GM21447 (cell line): Measurements from ENCODE around the gene FCHSD2.
"Not testable (repeated sequence)": the region's sequence is repeated elsewhere in the genome, so short reads cannot be mapped to it uniquely, and the experiment has no call there.

Experiments used
- ATAC-seq: cut with Tn5 transposase; IDR thresholded peaks from one replicate; pipeline ENCODE4 v1.9.1; 2021; ENCODE audit not compliant: unreplicated experiment

The FCHSD2 gene

DNA sequence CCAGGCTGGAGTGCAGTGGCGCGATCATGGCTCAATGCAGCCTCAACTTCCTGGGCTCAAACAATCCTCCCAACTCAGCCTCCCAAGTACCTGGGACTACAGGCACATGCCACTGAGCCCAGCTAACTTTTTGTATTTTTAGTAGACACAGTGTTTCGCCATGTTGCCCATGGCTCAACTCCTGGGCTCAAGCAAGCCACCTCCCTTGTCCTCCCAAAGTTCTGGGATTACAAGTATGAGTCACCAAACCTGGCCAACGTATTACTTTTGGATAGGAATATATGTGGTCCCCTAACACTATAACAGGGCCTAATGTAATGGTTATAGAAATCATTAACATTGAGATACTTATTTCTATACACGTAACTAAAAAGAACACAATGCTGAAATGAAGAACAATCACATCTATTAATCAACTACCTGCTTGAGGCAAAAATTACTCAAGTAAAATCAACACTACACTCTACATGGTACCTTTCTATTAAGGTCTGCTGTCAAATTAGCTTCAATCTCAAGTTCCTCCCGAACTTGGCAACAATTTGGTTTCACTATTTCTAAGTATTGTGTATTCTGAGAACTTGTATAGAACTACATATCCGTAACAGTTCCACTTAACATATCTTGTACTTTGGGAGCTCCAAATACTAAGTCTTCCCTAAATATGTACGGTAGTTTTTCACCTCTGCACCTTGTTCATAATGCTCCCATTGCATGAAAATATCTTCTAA, 124.9 kb downstream of the FCHSD2 start:
- no peak for ATAC-seq

- no peak for ATAC-seq
These were observed 129.1 kb downstream of the FCHSD2 start for GRCh38 chr11:73013021-73013420.

GRCh38 chr11:73012121-73012863, 129.8 kb downstream of the FCHSD2 start:
- ATAC-seq: no peak

- ATAC-seq: no peak
These were observed 130.8 kb downstream of the FCHSD2 start for GRCh38 chr11:73011126-73011817.

GRCh38 chr11:73009972-73010371, 132.1 kb downstream of the FCHSD2 start:
- no peak for ATAC-seq

DNA sequence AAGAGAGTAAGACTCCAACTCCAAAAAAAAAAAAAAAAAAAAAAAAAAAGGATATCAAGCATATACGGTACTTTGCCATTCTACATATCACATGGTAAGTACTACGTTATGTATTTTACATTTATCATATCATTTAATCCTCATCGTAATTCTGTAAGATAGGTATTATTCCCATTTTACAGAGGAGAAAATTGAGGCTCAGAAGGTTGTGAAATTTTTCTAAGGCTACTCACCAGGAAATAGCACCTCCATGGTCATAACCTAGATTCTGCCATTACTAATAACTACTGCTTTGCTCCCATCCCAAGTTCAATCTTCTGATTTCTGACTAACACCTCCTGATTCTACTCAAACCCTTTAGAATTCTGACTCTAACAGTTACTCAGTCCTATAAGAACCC, 138.0 kb downstream of the FCHSD2 start:
- no peak for ATAC-seq

GRCh38 chr11:73003088-73003487, 139.0 kb downstream of the FCHSD2 start:
- ATAC-seq: no peak

GRCh38 chr11:73002214-73002613, 139.9 kb downstream of the FCHSD2 start:
- no peak for ATAC-seq

GRCh38 chr11:73001615-73002014, 140.5 kb downstream of the FCHSD2 start:
- ATAC-seq: no peak

DNA sequence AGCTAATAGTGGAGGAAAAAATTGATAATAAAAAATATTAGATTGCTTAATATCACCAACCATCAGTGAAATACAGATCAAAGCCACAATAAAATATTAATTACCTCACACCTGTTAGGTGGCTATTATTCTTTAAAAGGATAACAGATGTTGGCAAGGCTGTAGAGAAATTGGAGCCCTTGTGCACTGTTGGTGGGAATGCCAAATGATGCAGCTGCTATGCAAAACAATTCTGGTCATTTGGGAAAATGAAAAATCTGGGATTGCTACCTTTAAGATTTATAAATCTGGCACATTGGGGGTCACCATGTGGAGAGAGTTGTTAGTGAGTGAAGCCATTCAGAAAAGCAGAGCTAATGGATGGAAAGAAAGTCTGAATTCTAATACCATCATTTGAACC, 143.4 kb downstream of the FCHSD2 start:
- ATAC-seq: no peak

- ATAC-seq: no peak
These were observed 145.2 kb downstream of the FCHSD2 start for GRCh38 chr11:72996959-72997358.

- ATAC-seq: no peak
These were observed 152.4 kb downstream of the FCHSD2 start for GRCh38 chr11:72989727-72990126.

DNA sequence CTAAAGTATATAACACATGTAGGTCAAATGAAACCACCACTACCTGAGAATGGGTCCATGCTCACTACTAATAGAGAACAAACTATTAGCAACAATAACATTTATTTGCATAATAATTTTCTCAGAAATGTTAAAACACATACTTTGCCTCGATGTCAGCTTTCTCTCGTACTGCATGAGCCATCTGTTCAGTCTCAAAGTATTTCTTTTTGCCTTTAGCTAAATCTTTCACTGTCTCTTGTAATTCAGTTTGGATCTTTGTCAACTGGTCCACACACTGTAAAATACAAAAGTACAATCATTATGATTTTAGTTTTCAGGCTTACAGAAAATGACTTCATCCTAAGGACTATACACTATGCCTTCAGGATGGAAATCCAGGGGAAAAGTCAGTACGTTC, 153.3 kb downstream of the FCHSD2 start:
- ATAC-seq: no peak

GRCh38 chr11:72985645-72986044, 156.5 kb downstream of the FCHSD2 start:
- ATAC-seq: no peak

DNA sequence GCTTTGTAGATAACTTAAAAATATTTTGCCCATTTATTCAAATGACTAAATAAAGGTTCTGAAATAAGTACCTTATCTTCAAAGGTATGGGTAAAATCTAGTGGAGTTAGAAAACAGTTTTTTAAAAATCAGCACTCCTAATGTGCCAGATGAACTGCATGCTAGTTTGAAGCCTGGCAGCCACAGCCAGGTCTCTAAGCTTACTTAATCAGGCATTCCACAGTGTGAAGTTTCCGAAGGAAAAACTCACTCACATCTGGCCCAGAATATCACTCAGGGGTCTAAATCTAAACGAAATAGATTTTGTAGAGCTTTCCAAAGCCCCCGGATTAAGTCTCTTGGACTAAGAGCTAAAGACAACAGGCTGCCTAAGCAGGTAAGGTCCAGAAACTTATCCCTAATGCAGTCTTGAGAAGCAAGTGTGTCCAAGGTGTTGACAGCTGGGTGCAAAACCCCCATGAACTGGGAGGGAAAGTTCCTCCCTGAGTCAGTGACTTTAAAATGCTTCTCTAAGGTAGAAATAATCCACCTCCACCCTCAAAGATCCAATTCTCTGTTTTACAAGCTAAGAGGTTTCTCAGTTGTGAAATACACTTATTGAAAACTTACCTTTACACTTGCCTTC, 157.6 kb downstream of the FCHSD2 start:
- no peak for ATAC-seq

DNA sequence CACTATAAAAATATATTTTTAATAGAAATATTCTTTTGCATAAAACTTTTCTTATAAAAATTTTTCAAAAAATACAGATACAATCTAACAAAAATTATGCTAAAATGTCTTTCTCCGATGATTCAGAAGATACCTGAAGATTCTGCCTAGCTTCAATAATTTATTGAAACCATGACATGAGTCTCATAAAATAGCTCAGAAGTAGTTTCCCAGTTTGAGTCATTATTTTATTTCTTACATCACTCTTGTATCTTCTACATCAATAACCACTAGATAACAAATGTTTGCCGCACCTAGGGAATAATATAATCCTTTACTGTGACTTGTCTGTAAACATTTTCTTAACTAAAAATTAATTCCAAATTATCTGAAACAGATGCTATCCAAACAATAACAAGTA, 158.6 kb downstream of the FCHSD2 start:
- ATAC-seq: no peak

- ATAC-seq: no peak
These were observed 160.0 kb downstream of the FCHSD2 start for GRCh38 chr11:72981971-72982685.

DNA sequence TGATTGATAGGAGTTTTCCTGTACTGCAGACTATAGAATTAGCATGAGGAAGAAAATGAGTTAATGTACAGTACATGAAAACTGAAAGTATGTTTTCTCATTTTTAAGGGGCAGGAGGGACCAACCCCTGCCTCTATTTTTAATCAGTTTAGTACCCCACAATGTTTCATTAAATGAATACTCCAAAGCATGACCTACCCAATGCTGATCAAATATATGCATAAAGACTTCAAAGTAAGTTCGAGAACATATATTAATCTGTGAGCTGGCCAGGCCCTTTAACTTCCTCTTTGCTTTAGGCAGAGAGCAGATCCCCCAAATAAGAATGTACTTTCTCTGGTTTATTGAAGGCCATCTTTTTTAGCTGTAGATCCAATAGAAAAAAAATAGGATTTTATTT, 161.0 kb downstream of the FCHSD2 start:
- no peak for ATAC-seq

DNA sequence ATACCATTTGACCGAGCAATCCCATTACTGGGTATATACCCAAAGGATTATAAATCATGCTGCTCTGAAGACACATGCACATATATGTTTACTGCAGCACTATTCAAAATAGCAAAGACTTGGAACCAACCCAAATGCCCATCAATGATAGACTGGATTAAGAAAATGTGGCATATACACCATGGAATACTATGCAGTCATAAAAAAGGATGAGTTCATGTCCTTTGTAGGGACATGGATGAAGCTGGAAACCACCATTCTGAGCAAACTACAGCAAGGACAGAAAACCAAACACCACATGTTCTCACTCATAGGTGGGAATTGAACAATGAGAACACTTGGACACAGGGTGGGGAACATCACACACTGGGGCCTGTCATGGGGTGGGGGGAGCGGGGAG, 164.3 kb downstream of the FCHSD2 start:
- not testable (repeated sequence) for ATAC-seq

DNA sequence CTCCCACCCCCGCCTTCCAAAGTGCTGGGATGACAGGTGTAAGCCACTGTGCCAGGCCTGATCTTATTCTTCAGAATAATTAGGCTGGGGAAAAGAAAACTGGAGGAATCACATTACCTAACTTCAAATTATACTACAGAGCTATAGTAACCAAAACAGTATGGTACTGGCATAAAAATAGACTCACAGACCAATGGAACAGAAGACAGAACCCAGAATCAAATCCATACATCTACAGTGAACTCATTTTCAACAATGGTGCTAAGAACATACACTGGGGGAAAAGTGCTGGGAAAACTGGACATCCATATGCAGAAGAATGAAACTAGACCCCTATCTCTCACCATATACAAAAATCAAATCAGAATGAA, 165.6 kb downstream of the FCHSD2 start:
- not testable (repeated sequence) for ATAC-seq
